Nephron progenitor cell (in vitro differentiated cells): ENCODE data around the gene STMN3.
"Not testable (repeated sequence)": the region's sequence is repeated elsewhere in the genome, so short reads cannot be mapped to it uniquely, and the experiment has no call there.

Source experiments
- DNase-seq: peaks from one replicate; pipeline ENCODE4 v3.0.0; 2021
- H3K27ac Mint-ChIP-seq: 2 replicates; pipeline ENCODE4 v1.8.0; 2021; ENCODE audit warnings: mild to moderate bottlenecking, moderate library complexity, mixed read lengths
- H3K27me3 Mint-ChIP-seq: 2 replicates; pipeline ENCODE4 v1.8.0; 2021; ENCODE audit warnings: mild to moderate bottlenecking, low read depth, mixed read lengths; ENCODE audit not compliant: poor library complexity
- H3K36me3 Mint-ChIP-seq: 2 replicates; pipeline ENCODE4 v1.8.0; 2021; ENCODE audit warnings: low read depth, mixed read lengths
- H3K4me1 Mint-ChIP-seq: 2 replicates; pipeline ENCODE4 v1.8.0; 2021; ENCODE audit warnings: mixed read lengths
- H3K4me3 Mint-ChIP-seq: 2 replicates; pipeline ENCODE4 v1.8.0; 2021; ENCODE audit warnings: mild to moderate bottlenecking, moderate library complexity, mixed read lengths
- H3K9me3 Mint-ChIP-seq: 2 replicates; pipeline ENCODE4 v1.8.0; 2021; ENCODE audit warnings: mild to moderate bottlenecking, moderate library complexity, mixed read lengths
- CTCF ChIP-seq: fragments of 200-600 bp; sonication (generic); IDR thresholded peaks from 2 replicates; pipeline ENCODE4 v1.5.0; 2021; ENCODE audit warnings: antibody characterized with exemption

Gene STMN3

DNA sequence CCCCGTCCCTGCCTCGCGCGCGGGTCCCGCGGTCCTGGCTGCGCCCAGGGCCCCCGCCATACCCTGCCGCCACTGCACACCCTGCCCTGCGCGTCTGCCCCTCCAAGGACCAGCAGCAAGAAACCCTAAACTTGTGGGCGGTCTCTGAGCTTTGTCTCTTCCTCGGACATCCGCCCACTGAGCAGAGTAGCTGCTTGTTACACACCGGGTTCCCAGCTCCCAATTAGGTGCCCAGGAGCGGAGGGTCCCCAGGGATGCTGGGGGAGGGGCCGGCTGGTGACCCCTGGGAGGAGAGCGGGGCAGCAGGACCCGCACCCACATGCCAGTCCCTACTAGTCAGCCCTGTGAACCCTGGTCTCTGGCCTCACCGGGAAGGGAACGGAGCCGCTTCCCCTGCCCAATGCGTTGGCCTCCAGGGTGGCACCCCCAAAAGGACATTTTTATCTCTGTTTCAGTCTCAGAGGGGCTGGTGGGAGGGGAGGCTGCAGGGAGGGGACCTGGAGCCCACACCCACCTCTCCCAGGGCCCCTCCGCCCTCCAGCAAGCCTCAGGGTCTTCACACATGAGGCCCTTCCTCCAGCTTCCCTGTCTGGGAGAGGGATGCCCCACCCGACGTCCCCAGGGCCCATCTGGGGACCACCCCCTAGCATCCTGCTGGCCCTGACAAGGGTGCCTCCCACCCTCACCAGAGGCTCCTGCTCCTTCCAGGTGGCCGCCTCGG is 10.5 kb downstream of the STMN3 start:
- Mint-ChIP-seq H3K36me3 (no peaks in the 10 kb centered on the region), H3K4me1 (peaks cover 14% of the 10 kb centered on the region), H3K27ac (no peak overlapping the region), H3K9me3 (no peaks in the 10 kb centered on the region), H3K4me3 (peak overlapping the region; percentile 80), H3K27me3 (peaks cover 23% of the 10 kb centered on the region)
- peak; percentile 44 for DNase-seq
- TF ChIP-seq CTCF: no peak

- Mint-ChIP-seq H3K4me1 (peaks cover 19% of the 10 kb centered on the region), H3K4me3 (peak overlapping the region; percentile 80), H3K36me3 (no peaks in the 10 kb centered on the region), H3K27me3 (peaks cover 25% of the 10 kb centered on the region), H3K9me3 (no peaks in the 10 kb centered on the region), H3K27ac (no peak overlapping the region)
- DNase-seq: peak; percentile 97
- peak; percentile 15 for TF ChIP-seq CTCF
Observed at GRCh38 chr20:63641792-63642523, 11.3 kb downstream of the STMN3 start.

DNA sequence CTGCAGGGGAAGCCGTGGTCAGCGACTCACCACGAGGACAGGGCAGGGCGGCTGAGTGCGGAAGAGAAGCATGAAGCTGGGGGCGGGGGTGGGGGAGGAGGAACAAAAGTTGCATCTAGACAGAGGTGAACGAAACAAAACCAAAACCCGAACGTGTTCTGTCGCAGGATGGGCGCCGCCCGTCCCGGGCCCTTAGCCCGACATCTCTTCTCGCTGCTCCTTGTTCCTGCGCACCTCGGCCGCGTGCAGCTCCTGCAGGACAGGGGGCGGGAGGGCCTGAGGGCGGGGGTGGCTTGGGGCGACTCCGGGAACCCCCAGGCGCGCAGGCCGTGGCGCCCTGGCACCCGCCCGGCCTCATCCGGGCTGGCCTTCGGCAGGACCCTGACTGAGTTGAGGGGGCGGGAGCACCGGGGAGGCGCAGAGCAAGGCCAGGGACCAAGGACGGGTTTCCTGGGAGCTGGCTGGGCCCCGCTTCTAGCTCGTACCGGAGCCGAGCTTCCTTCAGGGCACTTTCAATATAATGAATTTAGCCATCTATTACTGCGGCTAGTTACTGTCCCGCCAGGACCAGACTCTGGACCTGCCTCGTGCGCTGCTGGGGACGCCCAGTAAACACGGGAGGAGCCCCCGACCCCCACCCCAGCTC is 12.0 kb downstream of the STMN3 start:
- no peak for TF ChIP-seq CTCF
- H3K27ac Mint-ChIP-seq: no peak overlapping the region
- no peaks in the 10 kb centered on the region for H3K36me3 Mint-ChIP-seq
- H3K9me3 Mint-ChIP-seq: no peaks in the 10 kb centered on the region
- no peak for DNase-seq
- H3K4me1 Mint-ChIP-seq: peaks cover 21% of the 10 kb centered on the region
- H3K4me3 Mint-ChIP-seq: no peak overlapping the region
- peaks cover 26% of the 10 kb centered on the region for H3K27me3 Mint-ChIP-seq

GRCh38 chr20:63640686-63641085 is 12.5 kb downstream of the STMN3 start:
- not testable (repeated sequence) for H3K4me3 Mint-ChIP-seq, DNase-seq, H3K9me3 Mint-ChIP-seq, H3K36me3 Mint-ChIP-seq, H3K27ac Mint-ChIP-seq
- Mint-ChIP-seq H3K4me1 (peaks cover 21% of the 10 kb centered on the region), H3K27me3 (peaks cover 21% of the 10 kb centered on the region)

- Mint-ChIP-seq H3K4me3 (no peak overlapping the region), H3K4me1 (peaks cover 21% of the 10 kb centered on the region), H3K27me3 (peaks cover 19% of the 10 kb centered on the region), H3K36me3 (no peaks in the 10 kb centered on the region), H3K9me3 (no peaks in the 10 kb centered on the region), H3K27ac (no peak overlapping the region)
- no peak for DNase-seq
- TF ChIP-seq CTCF: no peak
Observed at GRCh38 chr20:63640086-63640485, 13.1 kb downstream of the STMN3 start.
